ENCODE measurements around the gene MET.

- TF ChIP-seq RAD21 (IDR thresholded peaks at IDR 0.05; ENCODE audit: low read depth) (no peak), TAF1 (IDR thresholded peaks at IDR 0.05; ENCODE audit: low read depth) (no peak), NFIC (IDR thresholded peaks at IDR 0.05) (no peak), REST (IDR thresholded peaks at IDR 0.05; ENCODE audit: low read depth) (no peak), CEBPB (IDR thresholded peaks at IDR 0.05) (no peak), TCF12 (IDR thresholded peaks at IDR 0.05; ENCODE audit: low read depth) (no peak), YY1 (IDR thresholded peaks at IDR 0.05; ENCODE audit: low read depth) (no peak)
Measured at GRCh38 chr7:116647290-116647689, 24.7 kb upstream of the MET start.
